Activated CD8-positive, alpha-beta memory T cell treated with anti-CD3 and anti-CD28 coated beads for 24 hours (primary cell): ENCODE results near the gene FASTK.
A peak's percentile ranks its signal among the peaks of the same experiment; 100 is the strongest.

Experiments
- DNase-seq: peaks from one replicate; pipeline ENCODE4 v3.0.0-alpha.2; 2020

Gene FASTK

DNA sequence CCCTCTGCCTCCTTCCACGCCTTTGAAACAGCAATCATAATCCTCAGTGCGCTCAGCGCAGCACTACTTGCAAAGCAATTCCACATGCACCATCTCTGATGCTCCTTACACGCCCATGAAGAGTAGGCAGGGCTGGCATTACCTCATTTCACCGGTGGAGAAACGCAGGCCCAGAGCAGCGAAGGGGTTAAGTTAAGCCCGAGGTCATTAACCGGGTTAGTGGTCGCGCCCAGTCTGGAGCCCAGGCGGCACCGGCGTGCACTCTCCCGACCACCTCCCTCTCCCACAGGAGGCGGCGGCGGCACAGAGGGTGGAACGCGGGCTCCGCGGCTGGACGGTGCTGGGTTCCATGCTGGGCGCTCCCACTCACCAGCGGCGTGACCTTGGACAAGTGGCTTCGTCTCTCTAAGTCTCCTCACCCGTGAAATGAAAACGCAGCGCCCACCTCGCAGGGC is 515 bp downstream of the FASTK start:
- DNase-seq: no peak

DNA sequence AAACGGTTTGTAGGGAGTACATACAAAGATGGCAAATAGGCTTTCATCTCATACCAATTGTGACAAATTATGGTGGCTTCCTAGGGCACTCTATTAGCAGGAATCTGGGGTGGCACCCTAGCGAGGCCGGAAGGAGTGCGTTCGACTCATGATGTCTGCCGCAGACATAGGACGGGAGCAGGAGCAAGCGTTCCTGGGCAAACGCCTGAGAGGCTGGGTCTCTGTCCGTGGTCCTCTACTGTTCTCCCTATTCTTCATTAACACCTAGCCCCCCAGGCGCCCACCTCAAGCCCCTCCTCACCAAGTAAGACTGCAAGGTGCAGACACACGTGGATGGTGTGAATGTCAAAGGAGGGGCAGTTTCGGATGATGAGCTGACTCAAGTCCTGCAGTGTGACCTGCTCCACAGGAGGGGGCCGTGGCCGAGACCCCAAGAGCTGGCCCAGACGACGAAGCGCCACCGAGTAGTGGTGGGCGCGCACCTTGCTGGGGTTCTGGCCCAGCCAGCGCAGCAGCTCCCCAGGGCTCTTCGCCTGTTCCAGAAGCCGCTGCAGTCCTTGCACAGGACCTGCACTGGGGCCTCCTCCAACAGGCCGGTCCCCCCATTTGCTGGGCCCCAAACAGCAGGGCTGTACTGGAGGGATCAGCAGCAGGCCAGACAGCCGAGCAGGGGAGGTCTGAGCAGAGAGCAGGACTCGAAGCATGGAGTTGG is 1.3 kb downstream of the FASTK start:
- DNase-seq: no peak

DNA sequence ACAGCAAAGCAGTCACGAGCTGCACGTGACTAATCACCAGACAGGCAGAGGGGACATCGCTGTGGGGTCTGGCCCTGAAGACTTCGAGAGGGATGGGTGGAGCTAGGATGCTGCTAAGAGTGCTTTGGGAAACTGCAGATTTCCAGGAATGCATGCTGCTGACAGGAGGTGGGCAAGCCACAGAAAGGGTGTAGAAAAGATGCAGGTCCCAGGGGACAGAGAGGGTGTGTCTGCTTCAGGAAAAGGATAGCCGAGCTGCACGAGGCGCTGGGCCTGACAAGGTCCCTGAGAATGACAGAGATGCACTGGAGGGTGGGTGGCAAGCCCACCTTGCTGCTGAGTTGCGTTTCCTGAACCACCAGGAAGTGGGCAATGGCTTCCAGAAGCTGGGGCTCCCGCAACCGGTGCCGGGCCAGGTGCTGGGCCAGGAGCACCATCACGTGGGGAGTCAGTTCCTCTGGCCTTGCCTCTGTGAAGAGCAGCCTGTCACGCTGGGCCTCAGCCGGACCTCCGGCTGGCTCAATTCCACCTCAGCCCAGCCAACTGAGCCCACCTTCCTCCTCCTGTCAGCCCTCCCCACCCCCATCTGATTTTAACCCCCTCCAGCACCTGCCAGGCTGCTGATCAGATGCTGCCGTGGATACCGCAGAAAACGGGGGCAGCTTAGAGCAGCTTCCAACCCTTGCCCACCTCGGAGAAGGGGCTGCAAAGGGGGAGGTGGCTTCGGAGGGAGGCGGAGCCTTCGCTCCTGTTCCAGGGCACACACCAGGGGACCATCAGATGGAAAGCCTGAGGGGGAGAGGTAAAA is 2.2 kb downstream of the FASTK start:
- DNase-seq: peak; percentile 61

DNA sequence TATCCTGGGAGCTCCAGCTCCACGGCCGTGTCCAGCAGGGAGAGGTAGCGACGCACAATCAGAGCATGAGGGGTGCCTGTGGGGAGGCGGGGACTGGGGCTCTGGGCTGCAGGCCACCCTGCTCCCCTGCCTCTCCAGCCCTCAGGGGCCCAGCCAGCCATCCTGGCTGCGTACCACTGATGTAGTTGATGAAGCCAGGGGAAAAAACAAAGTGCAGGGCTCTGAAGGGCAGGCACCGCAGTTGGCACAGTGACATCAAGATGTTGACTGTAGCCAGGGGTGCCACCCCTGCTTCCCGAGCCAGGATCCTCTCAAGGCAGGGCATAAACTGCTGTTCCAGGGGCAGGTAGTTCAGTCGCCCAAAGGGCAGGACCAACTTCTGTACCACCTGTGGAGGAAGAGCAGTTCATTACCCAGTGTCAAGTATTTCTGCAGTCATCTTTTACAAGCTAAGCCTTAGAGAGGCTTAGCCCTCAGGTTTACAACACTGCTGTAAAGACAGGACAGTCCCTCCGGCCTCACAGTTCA is 2.8 kb downstream of the FASTK start:
- DNase-seq: no peak

DNA sequence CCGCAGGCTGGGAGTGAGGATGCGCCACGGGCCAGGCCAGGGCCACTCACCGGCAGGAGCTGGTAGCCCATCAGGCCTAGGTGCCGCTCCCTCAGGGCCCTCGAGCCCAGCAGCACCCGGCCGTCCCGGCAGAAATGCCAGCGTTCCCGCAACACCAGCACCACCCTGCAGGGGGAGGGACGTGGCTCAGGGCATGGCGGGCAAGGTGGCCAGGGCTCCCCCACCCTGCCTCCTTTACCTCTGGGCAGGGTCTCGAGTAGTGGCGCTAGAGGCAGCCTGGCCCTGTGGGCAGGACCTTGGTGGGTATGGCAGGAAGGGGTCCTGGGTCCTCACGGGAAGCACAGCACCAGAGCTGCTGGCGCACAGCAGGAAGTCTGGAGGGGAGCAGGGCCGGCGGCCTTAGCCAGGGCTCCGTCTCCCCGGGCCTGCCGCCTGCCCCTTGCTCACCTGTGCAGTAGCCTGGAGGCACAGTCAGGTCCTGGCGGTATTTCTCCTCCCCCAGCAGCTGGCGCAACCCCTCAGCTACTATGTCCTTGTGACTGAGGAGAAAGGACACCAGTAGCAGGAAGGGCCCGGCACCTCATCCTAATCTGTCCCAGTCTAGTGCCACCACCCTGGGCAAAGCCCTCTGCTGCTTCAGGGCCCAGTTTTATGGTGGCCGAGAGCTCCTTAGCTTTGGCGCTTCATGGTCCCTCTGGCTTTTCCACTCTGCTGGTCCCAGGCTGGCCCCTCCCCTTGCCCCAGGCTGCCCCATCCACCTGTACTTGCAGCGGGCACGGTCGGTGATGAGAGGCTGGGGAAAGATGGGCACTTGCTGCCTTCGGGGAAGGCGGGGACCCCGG is 3.5 kb downstream of the FASTK start:
- no peak for DNase-seq

DNA sequence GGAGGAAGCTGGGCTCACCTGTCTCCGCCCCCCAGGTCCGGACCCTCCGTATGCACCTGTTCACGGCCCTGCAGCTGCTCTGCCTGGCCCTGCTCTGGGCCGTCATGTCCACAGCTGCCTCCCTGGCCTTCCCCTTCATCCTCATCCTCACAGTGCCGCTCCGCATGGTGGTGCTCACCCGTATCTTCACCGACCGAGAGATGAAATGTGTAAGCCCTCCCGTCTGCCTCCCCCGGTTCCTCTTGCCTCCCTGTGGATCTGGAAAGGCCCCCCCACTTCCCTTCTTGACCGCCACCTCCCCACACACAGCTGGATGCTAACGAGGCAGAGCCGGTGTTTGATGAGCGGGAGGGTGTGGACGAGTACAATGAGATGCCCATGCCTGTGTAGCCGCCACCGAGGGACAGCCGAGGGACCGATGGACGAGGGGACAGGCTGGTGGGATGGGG is 4.6 kb downstream of the FASTK start:
- DNase-seq: no peak

DNA sequence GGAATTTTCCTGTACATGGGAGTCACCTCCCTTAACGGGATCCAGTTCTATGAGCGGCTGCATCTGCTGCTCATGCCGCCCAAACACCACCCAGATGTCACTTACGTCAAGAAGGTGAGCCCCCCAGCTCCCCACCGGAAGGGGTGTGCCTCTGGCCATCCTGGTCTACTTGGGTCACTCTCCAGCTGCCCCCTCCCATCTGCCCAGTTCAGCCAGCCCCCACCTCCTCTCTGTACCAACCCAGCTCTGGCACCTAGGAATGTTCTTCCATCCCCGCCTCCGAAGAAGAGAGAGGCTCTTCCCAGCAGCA is 5.0 kb downstream of the FASTK start:
- no peak for DNase-seq

DNA sequence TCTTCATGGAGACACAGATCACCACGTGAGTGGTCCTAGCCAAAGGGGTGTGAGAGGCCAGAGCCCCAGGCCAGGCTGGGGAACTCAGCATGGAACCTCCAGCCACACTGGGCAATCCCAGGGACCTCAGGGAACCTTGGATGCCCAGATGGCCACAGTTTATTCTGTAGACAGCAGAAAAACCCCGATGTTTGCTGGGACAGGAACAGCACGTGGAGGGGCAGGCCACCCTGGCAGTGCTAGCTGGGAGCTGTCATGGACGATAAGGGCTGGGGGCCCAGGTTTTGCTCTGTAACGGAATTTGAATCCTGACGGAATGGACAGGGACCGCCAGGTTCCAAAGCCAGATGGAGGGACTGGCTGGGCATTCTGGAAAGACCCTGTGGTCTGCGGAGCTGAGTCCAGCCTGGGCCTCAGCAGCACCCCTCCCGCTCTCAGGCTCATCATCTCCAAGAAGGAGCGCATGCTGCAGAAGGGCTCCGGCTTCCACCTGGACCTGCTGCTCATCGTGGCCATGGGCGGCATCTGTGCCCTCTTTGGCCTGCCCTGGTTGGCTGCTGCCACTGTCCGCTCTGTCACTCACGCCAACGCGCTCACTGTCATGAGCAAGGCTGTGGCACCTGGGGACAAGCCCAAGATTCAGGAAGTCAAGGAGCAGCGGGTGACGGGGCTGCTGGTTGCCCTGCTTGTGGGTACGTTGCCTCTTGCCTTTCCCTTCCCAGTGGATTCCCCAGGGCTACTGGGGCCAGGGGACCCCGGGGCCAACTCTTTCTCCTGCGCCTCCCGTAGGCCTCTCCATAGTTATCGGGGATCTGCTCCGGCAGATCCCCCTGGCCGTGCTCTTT is 5.6 kb downstream of the FASTK start:
- DNase-seq: no peak

DNA sequence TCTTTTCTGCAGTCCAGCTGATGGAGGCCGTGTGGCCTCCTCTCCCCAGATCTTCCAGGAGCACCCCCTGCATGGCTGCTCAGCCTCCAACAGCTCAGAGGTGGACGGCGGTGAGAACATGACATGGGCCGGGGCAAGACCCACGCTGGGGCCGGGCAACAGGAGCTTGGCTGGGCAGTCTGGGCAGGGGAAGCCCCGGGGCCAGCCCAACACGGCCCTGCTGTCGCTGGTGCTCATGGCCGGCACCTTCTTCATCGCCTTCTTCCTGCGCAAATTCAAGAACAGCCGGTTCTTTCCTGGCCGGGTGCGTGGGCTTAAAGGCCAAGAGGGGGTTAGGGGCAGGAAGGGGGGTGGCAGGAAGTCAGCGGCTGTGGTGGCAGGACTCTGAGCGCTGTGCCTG is 6.6 kb downstream of the FASTK start:
- no peak for DNase-seq

DNA sequence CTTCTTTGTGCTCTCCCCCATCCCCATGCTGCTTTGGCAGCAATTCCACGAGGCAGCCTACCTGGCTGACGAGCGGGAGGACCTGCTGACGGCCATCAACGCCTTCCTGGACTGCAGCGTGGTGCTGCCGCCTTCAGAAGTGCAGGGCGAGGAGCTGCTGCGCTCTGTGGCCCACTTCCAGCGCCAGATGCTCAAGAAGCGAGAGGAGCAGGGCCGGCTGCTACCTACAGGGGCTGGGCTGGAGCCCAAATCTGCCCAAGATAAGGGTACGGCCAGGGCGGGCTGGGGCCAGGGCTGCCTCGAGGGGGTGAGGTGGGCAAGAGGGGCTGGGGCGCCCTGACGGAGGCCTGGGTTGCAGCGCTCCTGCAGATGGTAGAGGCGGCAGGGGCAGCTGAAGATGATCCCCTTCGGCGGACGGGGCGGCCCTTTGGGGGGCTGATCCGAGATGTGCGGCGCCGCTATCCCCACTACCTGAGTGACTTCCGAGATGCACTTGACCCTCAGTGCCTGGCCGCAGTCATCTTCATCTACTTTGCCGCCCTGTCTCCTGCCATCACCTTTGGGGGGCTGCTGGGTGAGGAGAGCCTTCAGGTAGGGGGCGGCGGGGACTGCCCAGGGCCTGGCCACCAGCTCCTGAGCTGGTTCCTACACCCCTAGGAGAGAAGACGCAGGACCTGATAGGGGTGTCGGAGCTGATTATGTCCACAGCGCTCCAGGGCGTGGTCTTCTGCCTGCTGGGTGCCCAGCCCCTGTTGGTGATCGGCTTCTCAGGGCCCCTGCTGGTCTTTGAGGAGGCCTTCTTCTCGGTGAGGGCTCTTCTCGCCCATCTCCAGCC is 9.4 kb downstream of the FASTK start:
- no peak for DNase-seq

DNA sequence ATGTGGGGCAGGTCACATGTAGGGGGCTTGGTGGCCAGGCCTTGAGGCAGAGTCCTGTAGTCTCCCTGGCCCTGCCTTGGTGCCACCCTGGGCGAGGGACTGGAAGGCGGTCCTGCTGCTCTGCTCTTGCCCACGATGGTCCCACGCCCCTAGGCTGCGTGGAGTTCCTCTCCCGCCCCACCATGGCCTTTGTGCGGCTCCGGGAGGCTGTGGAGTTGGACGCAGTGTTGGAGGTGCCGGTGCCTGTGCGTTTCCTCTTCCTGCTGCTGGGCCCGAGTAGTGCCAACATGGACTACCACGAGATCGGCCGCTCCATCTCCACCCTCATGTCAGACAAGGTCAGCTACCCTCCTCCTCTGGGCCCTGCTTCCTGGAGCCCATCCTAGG is 10.0 kb downstream of the FASTK start:
- DNase-seq: no peak

DNA sequence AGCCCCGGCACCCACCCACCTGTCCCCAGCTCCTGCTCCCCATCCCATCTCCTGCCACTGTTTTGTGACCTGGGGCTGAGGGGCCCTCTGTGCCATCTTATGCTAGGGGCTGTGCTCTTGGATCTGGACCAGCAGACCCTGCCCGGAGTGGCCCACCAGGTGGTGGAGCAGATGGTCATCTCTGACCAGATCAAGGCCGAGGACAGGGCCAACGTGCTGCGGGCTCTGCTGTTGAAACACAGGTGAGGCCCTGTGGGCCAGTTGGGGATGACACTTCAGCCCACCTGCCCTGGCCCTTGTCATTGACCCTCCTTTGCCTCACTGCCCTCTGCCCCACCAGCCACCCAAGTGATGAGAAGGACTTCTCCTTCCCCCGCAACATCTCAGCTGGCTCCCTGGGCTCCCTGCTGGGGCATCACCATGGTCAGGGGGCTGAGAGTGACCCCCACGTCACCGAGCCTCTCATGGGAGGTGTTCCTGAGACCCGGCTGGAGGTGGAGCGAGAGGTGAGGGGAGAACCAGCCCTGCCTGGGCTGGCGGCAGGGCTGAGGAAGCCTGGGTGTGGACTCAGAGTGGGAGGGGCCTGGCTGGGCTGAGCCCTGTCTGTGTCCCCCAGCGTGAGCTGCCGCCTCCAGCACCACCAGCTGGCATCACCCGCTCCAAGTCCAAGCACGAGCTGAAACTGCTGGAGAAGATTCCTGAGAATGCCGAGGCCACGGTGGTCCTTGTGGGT is 10.6 kb downstream of the FASTK start:
- no peak for DNase-seq

DNA sequence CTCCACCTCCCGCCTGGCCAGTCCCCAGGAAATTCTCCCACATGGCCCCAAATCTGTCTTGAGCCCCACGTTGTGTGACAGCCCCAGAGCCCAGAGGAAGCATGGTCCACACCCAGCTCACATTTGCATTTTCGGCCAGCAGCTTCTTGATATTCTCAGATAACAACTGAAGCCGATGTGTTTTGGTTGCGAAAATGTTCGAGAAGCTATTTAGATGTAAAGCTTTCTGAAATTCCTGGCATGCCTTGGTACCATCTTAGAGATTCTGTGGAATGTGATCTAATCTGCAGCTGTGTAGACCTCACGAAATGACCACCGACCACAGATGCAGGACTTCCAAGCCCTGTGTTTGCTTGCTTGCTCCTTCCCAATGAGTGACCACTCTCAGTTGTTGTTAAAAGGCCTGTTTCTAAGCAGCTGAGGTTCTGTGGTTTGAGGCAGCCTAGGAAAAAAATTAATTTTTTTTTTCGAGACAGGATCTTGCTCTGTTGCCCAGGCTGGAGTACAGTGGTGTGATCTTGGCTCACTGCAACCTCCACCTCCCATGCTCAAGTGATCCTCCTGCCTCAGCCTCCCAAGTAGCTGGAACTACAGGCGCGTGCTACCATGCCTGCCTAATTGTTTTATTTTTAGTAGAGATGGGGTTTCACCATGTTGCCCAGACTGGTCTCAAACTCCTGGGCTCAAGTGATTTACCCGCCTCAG is 12.4 kb downstream of the FASTK start:
- no peak for DNase-seq

DNA sequence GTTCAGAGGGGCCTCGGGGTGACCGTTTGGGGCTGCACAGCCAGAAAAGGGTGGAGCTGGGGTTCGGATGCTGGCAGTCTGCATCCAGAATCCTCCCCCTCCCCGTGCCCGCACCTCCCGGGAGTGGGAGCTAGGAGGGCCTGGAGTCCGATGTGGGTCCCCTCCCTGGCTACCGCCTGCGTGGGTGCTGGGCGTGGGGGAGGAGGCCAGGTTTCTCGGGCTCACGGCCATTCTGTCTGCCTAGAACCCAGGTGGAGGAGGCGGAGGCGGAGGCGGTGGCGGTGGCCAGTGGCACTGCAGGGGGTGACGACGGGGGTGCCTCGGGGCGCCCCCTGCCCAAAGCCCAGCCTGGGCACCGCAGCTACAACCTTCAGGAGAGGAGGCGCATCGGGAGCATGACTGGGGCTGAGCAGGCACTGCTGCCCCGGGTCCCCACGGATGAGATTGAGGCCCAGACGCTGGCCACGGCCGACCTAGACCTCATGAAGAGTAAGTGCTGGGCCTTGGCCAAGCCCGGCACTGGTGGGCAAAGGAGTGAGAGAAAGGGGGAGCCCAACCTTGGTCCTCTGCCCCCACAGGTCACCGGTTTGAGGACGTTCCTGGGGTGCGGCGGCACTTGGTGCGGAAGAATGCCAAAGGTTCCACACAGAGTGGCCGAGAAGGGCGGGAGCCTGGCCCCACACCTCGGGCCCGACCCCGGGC is 14.2 kb downstream of the FASTK start:
- DNase-seq: no peak

DNA sequence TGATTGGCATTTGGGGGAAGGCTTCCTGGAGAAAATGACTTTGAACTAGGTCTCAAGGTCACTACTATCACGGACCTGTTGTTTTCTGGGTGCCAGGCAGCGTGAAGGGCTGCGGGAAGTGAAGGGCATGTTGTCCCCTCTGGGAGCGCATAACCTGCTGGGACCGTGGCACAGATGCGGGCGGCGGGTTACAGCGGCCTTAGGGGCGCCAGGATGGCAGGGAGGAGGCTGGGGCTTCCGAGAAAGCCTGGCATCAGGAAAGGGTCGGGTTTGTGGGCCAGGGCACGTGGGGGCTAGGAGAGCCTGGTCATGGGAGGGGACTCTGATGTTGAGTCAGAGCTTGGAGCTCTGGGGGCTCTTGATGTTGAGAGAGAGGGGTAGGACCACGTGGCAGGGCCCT is 15.1 kb downstream of the FASTK start:
- no peak for DNase-seq

DNA sequence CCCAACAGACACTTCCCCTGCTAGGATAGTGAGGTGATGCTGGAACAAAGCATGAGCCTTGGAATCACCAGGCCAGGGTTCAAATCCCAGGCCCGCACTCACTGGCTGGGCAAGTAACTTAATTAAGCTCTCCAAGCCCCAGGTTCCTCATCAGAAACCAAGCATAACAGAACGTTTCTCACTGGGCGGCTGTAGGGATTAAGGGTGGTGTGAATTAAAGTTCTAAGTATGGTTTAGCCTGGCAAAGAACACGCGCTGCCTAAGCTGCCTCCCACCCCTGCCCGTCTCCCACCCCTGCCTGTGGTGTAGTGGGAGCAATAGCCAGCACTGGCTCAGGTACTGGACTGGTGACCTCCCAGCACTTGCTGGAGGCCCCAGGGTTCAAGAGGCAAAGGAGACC is 15.6 kb downstream of the FASTK start:
- no peak for DNase-seq

DNA sequence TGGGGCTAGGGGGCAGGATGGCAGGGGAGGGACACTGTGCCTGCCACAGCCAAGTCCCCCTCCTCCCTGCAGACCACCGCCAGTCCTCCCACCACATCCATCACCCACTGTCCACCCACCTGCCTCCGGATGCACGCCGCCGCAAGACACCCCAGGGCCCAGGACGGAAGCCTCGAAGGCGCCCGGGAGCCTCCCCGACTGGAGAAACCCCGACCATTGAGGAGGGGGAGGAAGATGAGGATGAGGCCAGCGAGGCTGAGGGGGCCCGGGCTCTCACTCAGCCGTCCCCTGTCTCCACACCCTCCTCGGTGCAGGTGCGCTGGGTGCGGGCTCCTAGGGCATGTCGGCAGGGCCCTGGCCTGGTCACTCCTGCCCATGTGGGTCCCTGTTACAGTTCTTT is 16.2 kb downstream of the FASTK start:
- DNase-seq: no peak

DNA sequence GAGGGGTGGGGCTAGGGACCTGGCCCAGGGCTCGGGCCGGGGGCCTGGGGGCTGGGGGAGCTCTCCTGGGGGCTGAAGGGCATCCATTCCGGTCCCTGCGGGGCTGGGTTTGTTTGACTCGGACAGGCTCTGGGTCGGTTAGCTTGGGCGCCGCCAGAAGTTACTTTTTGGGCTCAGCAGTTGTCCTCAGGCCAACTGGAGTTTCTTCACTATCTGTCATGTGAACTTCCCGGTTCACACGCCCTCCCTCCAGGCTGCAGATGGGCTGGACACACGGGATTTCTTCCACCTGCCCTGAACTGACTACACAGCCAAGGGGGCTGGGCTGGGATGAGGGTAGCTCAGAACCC is 17.4 kb downstream of the FASTK start:
- no peak for DNase-seq

DNA sequence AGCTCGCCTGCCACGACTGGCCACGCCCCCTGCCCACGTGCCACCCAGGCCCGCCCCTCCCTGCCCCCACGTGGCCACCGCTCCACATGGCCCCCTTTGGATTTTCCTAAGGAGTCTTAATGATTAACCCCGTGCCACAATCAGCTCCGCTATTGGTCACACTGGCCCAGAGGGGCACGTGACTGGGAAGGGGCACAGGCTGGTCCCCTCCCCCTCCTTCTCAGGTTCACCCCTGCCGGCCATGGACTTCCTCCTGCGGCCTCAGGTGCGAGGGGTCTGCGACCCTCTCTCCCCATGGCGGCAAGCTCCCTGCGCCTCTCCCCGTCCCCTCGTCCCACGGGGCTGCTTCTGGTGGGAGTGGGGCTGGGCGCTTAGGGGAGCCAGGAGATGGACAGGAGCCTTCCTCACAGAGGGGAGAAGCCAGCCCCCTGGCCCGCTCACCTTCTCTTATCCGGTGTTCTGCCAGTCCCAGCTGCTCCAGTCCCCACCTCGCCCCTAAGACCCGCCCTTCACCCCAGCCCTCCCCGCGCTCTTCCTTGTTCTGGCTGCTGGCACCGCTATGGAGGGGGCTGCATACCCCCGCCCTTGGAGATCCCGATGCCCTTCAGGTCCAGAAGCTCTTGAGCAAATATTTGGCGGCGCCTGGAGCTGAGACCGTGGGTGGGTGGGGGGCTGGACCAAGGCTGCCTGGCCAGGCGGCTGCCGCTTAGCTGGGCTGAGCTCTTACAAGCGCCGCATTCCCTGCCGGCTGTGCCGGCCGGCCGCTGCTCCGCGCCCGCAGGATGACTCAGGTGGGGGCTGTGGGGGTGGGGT is 18.0 kb downstream of the FASTK start:
- no peak for DNase-seq
